Caco-2 (cell line): Measurements from ENCODE around the gene GAS6. TPM values are rescaled to one million over a fixed set of nuclear protein-coding genes. Genes with fewer than 3 reads are reported as not detected.

ENCODE experiments used
- BruUV-seq: library from RNA; stranded (reverse); fragments of 400-500 nt; replicated peaks from 2 replicates; lab custom pipeline; 2021; lab: Mats Ljungman, UMichigan
- CTCF ChIA-PET: fragments of 300-600 bp; sonication (Branson Sonifier 250); formaldehyde crosslinking; loops from one replicate; lab custom pipeline; 2022; ENCODE audit warnings: antibody characterized with exemption; lab: Charles Lee
- POLR2A ChIA-PET: fragments of 300-600 bp; sonication (Branson Sonifier 250); formaldehyde crosslinking; loops from one replicate; lab custom pipeline; 2022; ENCODE audit warnings: antibody characterized with exemption; lab: Charles Lee
- DNase-seq, 2 experiments: peaks; one replicate each; pipeline versions ENCODE4 v3.0.0 to v3.0.0-alpha.2; 2020 to 2022
- H3K27me3 ChIP-seq: replicated peaks from 2 replicates; pipeline ENCODE4 v1.6.0; 2011; ENCODE audit warnings: low read length; ENCODE audit not compliant: control insufficient read depth, insufficient read depth
- H3K36me3 ChIP-seq: 2 replicates; pipeline ENCODE4 v1.5.1; 2011; ENCODE audit warnings: low read length; ENCODE audit not compliant: control insufficient read depth, insufficient read depth
- H3K4me1 ChIP-seq: fragments of 250-450 bp; sonication (Bioruptor Pico); 2 replicates; pipeline ENCODE4 v1.5.1; 2020; ENCODE audit warnings: mild to moderate bottlenecking
- H3K4me3 ChIP-seq: 2 replicates; pipeline ENCODE4 v1.5.1; 2011; ENCODE audit warnings: low read depth, mild to moderate bottlenecking, control low read depth, low read length
- H3K9me3 ChIP-seq: fragments of 250-450 bp; sonication (Bioruptor Pico); 2 replicates; pipeline ENCODE4 v1.5.1; 2020; ENCODE audit warnings: mild to moderate bottlenecking, moderate library complexity
- H3K27ac Mint-ChIP-seq: one replicate; pipeline ENCODE4 v1.8.0; 2022; ENCODE audit warnings: mixed read lengths; ENCODE audit not compliant: unreplicated experiment
- H3K27me3 Mint-ChIP-seq: one replicate; pipeline ENCODE4 v1.8.0; 2022; ENCODE audit warnings: mixed read lengths; ENCODE audit not compliant: insufficient read depth, unreplicated experiment
- H3K36me3 Mint-ChIP-seq: one replicate; pipeline ENCODE4 v1.8.0; 2022; ENCODE audit warnings: mild to moderate bottlenecking, mixed read lengths; ENCODE audit not compliant: insufficient read depth, unreplicated experiment
- H3K4me1 Mint-ChIP-seq: one replicate; pipeline ENCODE4 v1.8.0; 2022; ENCODE audit warnings: low read depth, mixed read lengths; ENCODE audit not compliant: unreplicated experiment
- H3K4me3 Mint-ChIP-seq: one replicate; pipeline ENCODE4 v1.8.0; 2022; ENCODE audit warnings: mild to moderate bottlenecking, moderate library complexity, mixed read lengths; ENCODE audit not compliant: unreplicated experiment
- H3K9me3 Mint-ChIP-seq: one replicate; pipeline ENCODE4 v1.8.0; 2022; ENCODE audit warnings: mixed read lengths; ENCODE audit not compliant: unreplicated experiment
- CTCF ChIP-seq, 2 experiments: fragments of 200-600 bp in 1 of 2; IDR thresholded peaks; 1 replicate in 1 of 2; 2 replicates in 1 of 2; pipeline versions ENCODE4 v1.5.1 to v1.8.0; 2011 to 2022; ENCODE audit warnings: antibody characterized with exemption in 1 of 2, control low read depth in 1 of 2, inconsistent platforms in 1 of 2, low read depth in 1 of 2, low read length in 1 of 2, mild to moderate bottlenecking in 1 of 2, moderate library complexity in 1 of 2; ENCODE audit not compliant: insufficient read depth in 1 of 2, severe bottlenecking in 1 of 2, unreplicated experiment in 1 of 2
- intact Hi-C: fragments of 100-400 bp; cut with micrococcal nuclease; formaldehyde crosslinking; loops from one replicate; pipeline ENCODE4 v1.10.0; 2022; ENCODE audit not compliant: unreplicated experiment
- total RNA-seq: library from RNA; stranded (reverse); gene quantifications from 2 replicates; pipeline ENCODE4 v1.2.3, GENCODE V29; 2022

Gene GAS6
- total RNA-seq, 1 experiment from 2014 or later, result 34.8 TPM

- no TSS peak for BruUV-seq
Measured at GRCh38 chr13:113822266-113822665, 41.6 kb downstream of the GAS6 start.

GRCh38 chr13:113821847-113822246 lies 42.0 kb downstream of the GAS6 start:
- Histone ChIP-seq H3K36me3 (peaks cover 1% of the 10 kb centered on the region; the same call in 1 of the 2 replicates), H3K4me3 (no peak overlapping the region), H3K27me3 (no peaks in the 10 kb centered on the region), H3K4me1 (no peaks in the 10 kb centered on the region), H3K9me3 (no peaks in the 10 kb centered on the region)
- H3K4me3 Mint-ChIP-seq, result no peak overlapping the region
- intact Hi-C loops, result no loop called here
- H3K36me3 Mint-ChIP-seq, result peaks cover 14% of the 10 kb centered on the region
- no peaks in the 10 kb centered on the region for H3K4me1 Mint-ChIP-seq
- no peaks in the 10 kb centered on the region for H3K27me3 Mint-ChIP-seq
- no peak for DNase-seq
- TF ChIP-seq CTCF (IDR thresholded peaks at IDR 0.05; ENCODE audit: insufficient read depth in 1 of 2, low read depth in 1 of 2, low read length in 1 of 2, severe bottlenecking in 1 of 2, unreplicated experiment in 1 of 2), result no peak
- H3K27ac Mint-ChIP-seq, result no peak overlapping the region
- CTCF ChIA-PET, result no interaction called here
- POLR2A ChIA-PET, result no interaction called here
- BruUV-seq, result no TSS peak
- H3K9me3 Mint-ChIP-seq, result no peaks in the 10 kb centered on the region

More at GRCh38 chr13:113822266-113822665, 41.6 kb downstream of the GAS6 start:
- no peak overlapping the region for H3K4me3 Mint-ChIP-seq
- POLR2A ChIA-PET, result no interaction called here
- H3K27ac Mint-ChIP-seq, result no peak overlapping the region
- intact Hi-C loops, result no loop called here
- H3K36me3 ChIP-seq, result peaks cover 1% of the 10 kb centered on the region; the same call in 1 of the 2 replicates
- CTCF ChIA-PET, result no interaction called here
- DNase-seq, result no peak
- no peaks in the 10 kb centered on the region for H3K9me3 ChIP-seq
- H3K36me3 Mint-ChIP-seq, result peaks cover 13% of the 10 kb centered on the region
- H3K27me3 ChIP-seq, result no peaks in the 10 kb centered on the region
- no peak overlapping the region for H3K4me3 ChIP-seq
- H3K4me1 ChIP-seq, result no peaks in the 10 kb centered on the region
- no peaks in the 10 kb centered on the region for H3K4me1 Mint-ChIP-seq
- H3K9me3 Mint-ChIP-seq, result no peaks in the 10 kb centered on the region
- TF ChIP-seq CTCF (IDR thresholded peaks at IDR 0.05; ENCODE audit: insufficient read depth in 1 of 2, low read depth in 1 of 2, low read length in 1 of 2, severe bottlenecking in 1 of 2, unreplicated experiment in 1 of 2), result no peak
- no peaks in the 10 kb centered on the region for H3K27me3 Mint-ChIP-seq

GRCh38 chr13:113820813-113821651 lies 42.8 kb downstream of the GAS6 start:
- Histone ChIP-seq H3K27me3 (no peaks in the 10 kb centered on the region), H3K36me3 (0 out of 2 replicates have a peak, but pooled peaks cover 1% of the 10 kb centered on the region), H3K4me1 (no peaks in the 10 kb centered on the region), H3K9me3 (no peaks in the 10 kb centered on the region), H3K4me3 (no peak overlapping the region)
- no peak overlapping the region for H3K27ac Mint-ChIP-seq
- intact Hi-C loops, result no loop called here
- BruUV-seq, result no TSS peak
- peaks cover 20% of the 10 kb centered on the region for H3K36me3 Mint-ChIP-seq
- H3K4me3 Mint-ChIP-seq, result no peak overlapping the region
- no peaks in the 10 kb centered on the region for H3K9me3 Mint-ChIP-seq
- TF ChIP-seq CTCF (IDR thresholded peaks at IDR 0.05; ENCODE audit: insufficient read depth in 1 of 2, low read depth in 1 of 2, low read length in 1 of 2, severe bottlenecking in 1 of 2, unreplicated experiment in 1 of 2), result no peak
- no peak for DNase-seq
- H3K4me1 Mint-ChIP-seq, result no peaks in the 10 kb centered on the region
- ChIA-PET POLR2A (no interaction called here), CTCF (interaction anchor here (0.5 to 0.6 kb wide), 2 partner anchors 17 to 125 kb away, joined by 3 to 6 read pairs; no protein-coding TSS in a partner anchor)
- no peaks in the 10 kb centered on the region for H3K27me3 Mint-ChIP-seq
